Glutamatergic neuron (in vitro differentiated cells): ENCODE data around the gene VSTM1. TPM values are rescaled to one million over a fixed set of nuclear protein-coding genes. Genes with fewer than 3 reads are reported as not detected.
A peak's percentile ranks its signal among the peaks of the same experiment; 100 is the strongest.

Source experiments
- DNase-seq: peaks from one replicate; pipeline ENCODE4 v3.0.0; 2022
- H3K27ac Mint-ChIP-seq: one replicate; pipeline ENCODE4 v1.8.0; 2020; ENCODE audit warnings: mild to moderate bottlenecking, mixed read lengths, inconsistent platforms; ENCODE audit not compliant: unreplicated experiment
- H3K27me3 Mint-ChIP-seq: one replicate; pipeline ENCODE4 v1.8.0; 2020; ENCODE audit warnings: mild to moderate bottlenecking, moderate library complexity, mixed read lengths, inconsistent platforms; ENCODE audit not compliant: unreplicated experiment
- H3K36me3 Mint-ChIP-seq: one replicate; pipeline ENCODE4 v1.8.0; 2020; ENCODE audit warnings: mild to moderate bottlenecking, mixed read lengths, inconsistent platforms; ENCODE audit not compliant: unreplicated experiment
- H3K4me1 Mint-ChIP-seq: one replicate; pipeline ENCODE4 v1.8.0; 2020; ENCODE audit warnings: mild to moderate bottlenecking, low read depth, mixed read lengths, inconsistent platforms; ENCODE audit not compliant: unreplicated experiment
- H3K4me3 Mint-ChIP-seq: one replicate; pipeline ENCODE4 v1.8.0; 2020; ENCODE audit warnings: mild to moderate bottlenecking, mixed read lengths, inconsistent platforms; ENCODE audit not compliant: unreplicated experiment
- H3K9me3 Mint-ChIP-seq: one replicate; pipeline ENCODE4 v1.8.0; 2020; ENCODE audit warnings: mild to moderate bottlenecking, moderate library complexity, mixed read lengths, inconsistent platforms; ENCODE audit not compliant: unreplicated experiment
- CTCF ChIP-seq: fragments of 200-600 bp; sonication (generic); IDR thresholded peaks from one replicate; pipeline ENCODE4 v1.5.0; 2021; ENCODE audit not compliant: partially characterized antibody, unreplicated experiment
- total RNA-seq: library from RNA; stranded (reverse); fragmentation: NEBNext Ultra II Directional; extraction: Animal tissue kit (Norgen Biotek cat#: 25700); gene quantifications from one replicate; pipeline ENCODE4 v1.2.1, GENCODE V29; 2021; ENCODE audit not compliant: unreplicated experiment

Gene VSTM1
- total RNA-seq, 1 donor from 2014 or later = not detected

- H3K4me3 Mint-ChIP-seq = no peak overlapping the region
- no peak overlapping the region for H3K27ac Mint-ChIP-seq
- peaks cover 10% of the 10 kb centered on the region for H3K27me3 Mint-ChIP-seq
- peaks cover 5% of the 10 kb centered on the region for H3K4me1 Mint-ChIP-seq
- no peak for DNase-seq
- TF ChIP-seq CTCF = no peak
- H3K9me3 Mint-ChIP-seq = no peaks in the 10 kb centered on the region
- peaks cover 7% of the 10 kb centered on the region for H3K36me3 Mint-ChIP-seq
Measured at GRCh38 chr19:54021932-54022331, 41.8 kb downstream of the VSTM1 start.

GRCh38 chr19:54021363-54021762 is 42.3 kb downstream of the VSTM1 start:
- peaks cover 7% of the 10 kb centered on the region for H3K36me3 Mint-ChIP-seq
- no peak for TF ChIP-seq CTCF
- H3K27me3 Mint-ChIP-seq = peaks cover 10% of the 10 kb centered on the region
- H3K4me3 Mint-ChIP-seq = no peak overlapping the region
- H3K4me1 Mint-ChIP-seq = peaks cover 5% of the 10 kb centered on the region
- no peak for DNase-seq
- no peak overlapping the region for H3K27ac Mint-ChIP-seq
- H3K9me3 Mint-ChIP-seq = peaks cover 2% of the 10 kb centered on the region

GRCh38 chr19:54017261-54017660 is 46.4 kb downstream of the VSTM1 start:
- no peak for TF ChIP-seq CTCF
- no peak for DNase-seq
- Mint-ChIP-seq H3K4me3 (no peak overlapping the region), H3K36me3 (peaks cover 7% of the 10 kb centered on the region), H3K9me3 (peaks cover 6% of the 10 kb centered on the region), H3K27ac (no peak overlapping the region), H3K27me3 (peaks cover 9% of the 10 kb centered on the region), H3K4me1 (peaks cover 8% of the 10 kb centered on the region)

- peak; percentile 68 for DNase-seq
- Mint-ChIP-seq H3K27me3 (peaks cover 5% of the 10 kb centered on the region), H3K27ac (peak overlapping the region; percentile 59), H3K4me3 (peak overlapping the region; percentile 63), H3K9me3 (peaks cover 6% of the 10 kb centered on the region), H3K4me1 (peaks cover 9% of the 10 kb centered on the region), H3K36me3 (peaks cover 7% of the 10 kb centered on the region)
- TF ChIP-seq CTCF = no peak
Measured at GRCh38 chr19:54014920-54015560, 48.7 kb downstream of the VSTM1 start.

- Mint-ChIP-seq H3K9me3 (peaks cover 6% of the 10 kb centered on the region), H3K27me3 (peaks cover 5% of the 10 kb centered on the region), H3K4me1 (peaks cover 9% of the 10 kb centered on the region), H3K4me3 (no peak overlapping the region), H3K36me3 (peaks cover 7% of the 10 kb centered on the region), H3K27ac (no peak overlapping the region)
- TF ChIP-seq CTCF = no peak
- no peak for DNase-seq
Measured at GRCh38 chr19:54013866-54014265, 49.8 kb downstream of the VSTM1 start.
